ENCODE data around the gene ARHGAP26. TPM values are rescaled to one million over a fixed set of nuclear protein-coding genes. Genes with fewer than 3 reads are reported as not detected.

Gene ARHGAP26
- total RNA-seq, 1 experiment from 2014 or later: 1.7 TPM

DNA sequence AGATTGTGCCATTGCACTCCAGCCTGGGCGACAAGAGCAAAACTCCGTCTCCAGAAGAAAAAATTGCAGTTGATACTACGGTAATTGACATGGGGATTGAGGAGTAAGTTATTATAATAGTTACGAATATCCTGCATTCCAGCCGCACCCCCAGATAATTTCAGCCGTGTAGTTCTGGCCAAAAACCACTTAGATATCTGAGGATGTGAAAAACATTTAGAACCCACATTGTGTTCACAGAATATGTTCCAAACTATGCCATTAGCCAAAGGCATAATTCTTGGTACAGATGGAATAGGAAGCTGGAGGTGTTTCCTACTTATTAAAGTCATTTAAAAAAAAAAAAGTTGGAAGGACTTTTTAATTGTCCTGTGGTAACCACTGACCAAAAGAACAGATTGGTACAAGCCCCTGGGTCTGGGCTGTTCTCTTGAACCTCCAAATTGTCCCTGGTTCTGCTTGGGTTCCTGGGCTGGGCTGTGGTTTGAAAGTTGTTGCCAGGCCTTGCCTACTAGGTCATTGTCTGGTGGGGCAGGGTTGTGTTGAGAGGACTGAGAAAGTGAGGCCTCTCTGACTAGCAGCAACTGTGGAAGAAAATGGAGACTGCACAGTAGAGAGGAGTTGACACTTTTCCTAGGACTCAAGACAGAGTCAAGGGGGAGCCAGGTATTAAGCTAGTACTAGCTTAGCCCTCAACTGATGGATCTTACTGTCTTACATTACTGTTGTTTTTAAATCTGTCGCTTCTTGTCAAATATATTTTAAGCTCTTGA lies 434.5 kb downstream of the ARHGAP26 start:
- no peak for DNase-seq (ENCODE audit: low spot score)

DNA sequence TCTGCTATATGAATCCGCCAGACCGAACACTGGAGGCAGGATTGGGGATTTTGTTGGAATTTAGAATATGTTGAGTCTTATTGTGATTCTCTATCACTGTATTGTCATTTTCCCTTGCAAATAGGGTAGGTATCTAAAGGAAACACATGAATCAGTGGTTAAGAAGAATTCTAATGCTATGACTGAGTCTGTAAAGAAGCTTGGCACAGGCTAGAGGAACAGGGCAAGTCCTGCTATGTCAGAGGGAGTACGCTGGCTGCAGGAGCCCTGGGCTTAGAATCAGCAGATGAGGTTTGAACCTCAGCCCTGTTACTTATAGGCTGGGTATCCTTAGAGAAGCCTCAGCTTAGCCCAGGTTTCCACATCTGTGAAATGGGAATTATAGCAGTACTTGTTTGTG lies 435.2 kb downstream of the ARHGAP26 start:
- DNase-seq (ENCODE audit: low spot score): peak; percentile 39

DNA sequence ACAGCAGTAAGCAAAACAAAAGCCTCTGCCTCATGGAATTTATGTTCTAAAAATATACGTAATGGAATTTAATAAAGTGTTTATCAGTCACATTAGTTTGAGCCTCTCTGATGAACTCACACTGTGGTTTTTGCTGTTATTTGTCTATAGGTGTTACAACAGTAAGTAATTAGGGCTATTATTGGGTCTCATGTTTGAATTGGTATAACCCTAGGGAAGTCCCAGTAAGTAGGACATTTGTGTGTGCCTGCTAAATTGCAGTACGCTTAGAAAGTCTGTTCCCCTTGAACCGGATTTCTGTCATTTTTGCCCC lies 435.7 kb downstream of the ARHGAP26 start:
- no peak for DNase-seq (ENCODE audit: low spot score)

DNA sequence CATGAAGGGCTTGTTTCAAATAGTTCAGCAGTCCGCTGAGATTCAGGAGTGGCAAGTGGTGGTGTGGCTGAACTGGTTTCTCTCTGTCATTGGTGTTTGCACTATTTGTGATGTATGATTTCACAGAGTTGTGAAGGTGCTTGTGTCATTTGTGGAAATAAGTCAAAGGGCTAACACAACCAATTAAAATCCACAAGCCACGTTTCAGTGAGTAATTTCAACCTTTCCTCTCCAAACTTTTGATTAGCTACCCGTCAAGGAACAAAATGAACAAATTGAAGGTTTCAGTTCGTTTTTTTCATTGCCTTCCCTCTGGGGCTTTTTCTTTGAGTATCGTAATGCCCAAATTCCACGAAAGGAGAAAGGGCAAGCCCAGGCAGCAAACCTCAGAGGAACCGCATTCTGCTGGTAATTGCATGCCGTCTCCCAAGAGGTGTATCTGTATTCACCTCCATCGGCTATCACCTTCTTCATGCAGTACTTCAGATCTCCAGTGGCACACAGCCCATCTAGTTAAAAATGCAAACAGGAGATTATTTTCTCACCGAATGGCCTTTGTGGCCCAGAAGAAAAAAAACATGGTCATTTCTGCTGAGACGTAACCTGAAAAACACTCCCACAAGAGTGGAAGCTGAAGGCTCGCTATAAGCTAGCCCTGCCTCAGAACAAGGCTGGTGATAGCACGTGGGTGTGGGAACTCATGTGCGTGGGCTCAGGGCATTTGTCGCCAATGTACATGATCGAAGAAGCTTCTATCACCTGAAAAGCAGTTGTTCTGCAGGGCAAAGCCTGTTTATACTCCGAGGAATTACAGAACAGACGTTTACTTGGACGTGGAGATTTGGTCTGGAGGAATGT lies 436.2 kb downstream of the ARHGAP26 start:
- no peak for DNase-seq (ENCODE audit: low spot score)

DNA sequence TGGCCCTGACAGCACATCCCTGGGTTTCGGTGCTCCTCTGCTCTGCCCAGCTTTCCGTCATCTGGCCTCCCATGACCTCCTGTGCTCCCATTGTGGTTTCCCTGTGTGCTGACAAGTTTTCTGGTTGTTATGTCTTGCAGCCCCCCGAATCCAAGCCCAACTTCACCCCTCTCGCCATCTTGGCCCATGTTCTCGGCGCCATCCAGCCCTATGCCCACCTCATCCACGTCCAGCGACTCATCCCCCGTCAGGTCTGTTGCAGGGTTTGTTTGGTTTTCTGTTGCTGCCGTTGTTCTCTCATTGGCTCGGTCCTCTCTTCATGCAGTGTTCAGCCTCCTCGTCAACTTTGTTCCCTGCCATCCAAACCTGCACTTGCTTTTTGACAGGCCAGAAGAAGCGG lies 436.9 kb downstream of the ARHGAP26 start:
- no peak for DNase-seq (ENCODE audit: low spot score)

DNA sequence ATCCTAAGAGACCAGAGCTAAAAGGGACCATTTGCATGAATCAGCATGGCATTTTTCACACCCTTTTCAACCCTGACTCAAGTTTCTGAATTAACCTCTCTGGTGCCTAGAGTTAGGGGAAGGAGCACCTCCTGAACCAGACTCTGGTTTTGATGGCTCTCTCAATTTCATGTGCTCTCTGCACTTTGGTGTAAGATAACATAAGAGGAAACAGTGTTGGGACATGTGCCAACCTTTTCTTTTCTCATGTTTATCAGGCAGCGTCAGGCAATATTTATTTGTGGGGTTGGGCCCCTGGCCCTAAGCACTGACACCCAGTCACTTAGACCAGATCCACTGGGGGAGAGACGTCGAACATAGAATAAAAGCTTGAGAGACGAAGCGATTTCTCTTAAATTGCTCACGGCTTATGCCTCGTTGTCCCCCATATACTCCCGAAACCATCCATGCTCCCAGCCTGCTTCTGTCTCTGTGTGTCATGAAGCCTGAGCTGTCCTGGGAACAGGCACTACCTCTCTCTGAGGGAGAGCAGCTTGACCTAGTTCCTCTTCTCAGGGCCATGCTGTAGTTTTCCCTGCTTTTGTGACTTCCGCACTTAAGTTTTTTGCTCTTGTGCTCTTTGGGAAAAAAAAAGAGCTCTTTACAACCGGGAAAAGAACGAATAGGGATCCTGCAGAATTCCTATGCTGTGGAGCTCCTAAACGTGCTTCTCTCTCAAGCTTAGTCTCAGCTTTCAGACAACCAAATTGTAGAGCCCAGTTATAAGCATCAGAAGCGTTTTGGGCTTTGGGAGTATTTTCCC lies 437.6 kb downstream of the ARHGAP26 start:
- no peak for DNase-seq (ENCODE audit: low spot score)

DNA sequence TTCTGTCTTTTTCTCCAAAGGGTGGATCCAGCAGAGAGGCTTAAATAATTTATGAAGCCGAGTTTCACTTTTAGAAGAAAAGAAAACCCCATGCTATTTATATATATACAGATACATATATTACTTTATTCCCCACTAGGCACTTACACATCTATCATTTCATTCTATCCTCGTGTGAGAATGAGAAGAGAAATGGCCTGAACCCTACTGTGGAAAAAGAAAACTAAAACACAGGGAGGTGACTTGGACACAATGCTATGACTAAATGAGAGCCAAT lies 438.1 kb downstream of the ARHGAP26 start:
- no peak for DNase-seq (ENCODE audit: low spot score)

DNA sequence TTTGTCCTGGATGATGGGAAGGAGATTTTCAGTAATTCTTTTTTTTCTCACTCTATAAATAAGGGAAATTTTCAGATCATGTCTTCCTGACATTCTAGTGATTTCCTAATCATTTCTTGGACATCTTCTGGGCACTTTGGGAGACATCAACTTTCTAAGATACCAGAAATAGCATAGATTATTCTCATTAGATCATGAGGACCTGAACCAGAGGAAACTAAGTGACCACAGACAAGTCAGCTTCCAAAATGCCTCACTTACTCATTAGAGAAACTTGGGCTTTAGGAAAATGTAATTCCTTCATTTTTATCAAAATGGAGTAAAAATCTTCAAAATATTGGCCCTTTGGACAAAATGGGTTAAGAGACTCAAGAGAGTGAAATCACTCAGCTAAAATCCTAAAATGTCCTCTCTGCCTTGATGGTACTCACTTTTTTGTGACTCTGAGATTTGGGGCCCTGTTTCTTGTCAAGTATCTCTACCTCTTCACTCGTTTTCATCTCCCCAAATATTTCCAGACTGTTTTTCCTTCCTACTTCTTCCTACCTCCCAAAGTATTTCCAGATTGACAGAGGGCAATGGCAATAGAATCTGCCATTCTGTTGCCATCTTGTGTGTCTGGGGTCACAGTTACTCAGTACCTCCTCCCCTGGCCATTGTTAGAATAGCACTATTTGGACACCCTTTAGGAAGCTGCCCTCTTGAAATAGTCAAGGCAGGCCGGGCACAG lies 438.8 kb downstream of the ARHGAP26 start:
- DNase-seq (ENCODE audit: low spot score): no peak

DNA sequence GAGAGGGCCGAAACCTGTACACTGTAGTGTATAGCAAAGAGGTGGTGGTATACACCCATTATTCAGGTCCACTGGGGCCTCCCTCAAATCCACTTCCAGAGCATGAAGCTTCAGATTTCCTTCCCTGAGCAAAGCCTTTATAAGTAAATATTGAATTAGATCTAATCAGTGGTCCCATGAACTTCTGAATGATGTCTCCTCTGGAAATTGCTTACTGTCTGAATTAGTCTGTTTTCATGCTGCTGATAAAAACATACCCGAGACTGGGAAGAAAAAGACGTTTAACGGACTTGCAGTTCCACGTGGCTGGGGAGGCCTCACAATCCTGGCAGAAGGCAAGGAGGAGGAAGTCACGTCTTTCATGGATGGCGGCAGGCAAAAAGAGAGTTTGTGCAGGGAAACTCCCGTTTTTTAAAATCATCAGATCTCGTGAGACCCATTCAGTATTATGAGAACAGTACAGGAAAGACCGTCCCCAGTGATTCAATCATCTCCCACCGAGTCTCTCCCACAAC lies 439.8 kb downstream of the ARHGAP26 start:
- DNase-seq (ENCODE audit: low spot score): no peak

DNA sequence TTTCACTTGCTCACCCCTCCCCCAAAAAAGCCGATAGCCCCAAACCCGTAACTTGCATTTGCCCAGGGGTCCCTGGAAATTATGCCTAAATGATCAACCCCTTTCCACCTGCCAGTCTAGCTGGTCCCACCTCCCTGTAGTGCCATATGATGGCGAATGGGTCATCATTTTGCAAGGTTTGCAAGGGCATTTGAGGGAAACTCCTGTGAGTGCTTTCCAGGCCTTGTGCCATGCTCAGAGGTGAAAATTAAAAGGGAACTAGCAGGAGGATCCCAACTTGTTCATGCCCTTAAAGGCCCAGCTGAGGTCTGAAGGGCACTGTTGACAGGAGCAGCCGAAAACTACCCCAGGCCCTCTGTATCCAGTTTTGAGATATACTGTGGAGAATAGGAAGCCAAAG lies 440.4 kb downstream of the ARHGAP26 start:
- no peak for DNase-seq (ENCODE audit: low spot score)

DNA sequence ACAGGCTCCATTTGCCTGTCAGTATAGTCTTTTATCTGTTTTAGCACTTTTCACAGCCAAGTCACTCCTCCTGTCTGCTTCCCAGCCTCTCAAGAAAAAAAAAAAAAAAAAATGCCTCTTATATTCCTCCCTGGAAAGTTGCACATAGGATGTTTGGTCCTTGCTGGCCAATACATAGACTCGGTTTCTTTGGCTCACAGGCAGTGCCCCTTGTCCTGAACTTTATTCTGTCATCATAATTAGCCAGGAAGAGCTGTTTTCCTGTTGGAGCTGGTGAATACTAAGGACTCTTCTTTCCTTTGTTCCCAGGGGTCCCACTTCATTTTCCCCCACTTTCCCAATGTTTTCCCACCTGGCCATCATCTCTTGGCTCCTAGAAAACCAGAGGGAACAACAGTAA lies 442.1 kb downstream of the ARHGAP26 start:
- DNase-seq (ENCODE audit: low spot score): no peak

DNA sequence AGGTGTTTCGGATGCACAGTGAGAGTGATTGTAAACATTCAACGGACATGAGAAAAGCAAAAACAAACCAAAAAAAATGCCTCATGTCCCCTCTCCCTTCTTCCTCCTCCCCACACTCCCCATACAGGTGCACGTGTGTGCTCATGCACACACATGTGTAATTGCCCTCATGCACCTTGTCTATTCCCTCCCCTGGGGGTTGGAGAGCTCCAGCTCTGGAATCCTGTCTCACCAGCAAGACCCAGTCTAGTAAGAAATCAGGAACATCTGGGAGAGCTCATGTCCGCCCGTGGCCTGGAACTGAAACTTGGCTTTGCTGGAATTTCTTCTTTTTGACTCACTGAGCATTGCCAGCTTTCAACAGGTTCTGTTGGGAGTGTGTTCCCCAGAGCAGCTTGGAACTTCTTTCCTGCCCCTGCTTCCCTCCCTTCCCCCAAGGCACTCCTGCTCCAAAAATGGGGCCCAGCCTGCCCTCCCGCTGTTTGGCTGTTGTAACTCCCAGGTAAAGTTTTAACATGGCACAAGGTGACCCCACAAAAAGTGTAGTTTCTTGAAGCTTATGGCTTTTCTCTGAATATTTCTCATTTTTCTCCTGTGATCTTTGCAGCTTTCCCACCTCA lies 443.2 kb downstream of the ARHGAP26 start:
- no peak for DNase-seq (ENCODE audit: low spot score)

DNA sequence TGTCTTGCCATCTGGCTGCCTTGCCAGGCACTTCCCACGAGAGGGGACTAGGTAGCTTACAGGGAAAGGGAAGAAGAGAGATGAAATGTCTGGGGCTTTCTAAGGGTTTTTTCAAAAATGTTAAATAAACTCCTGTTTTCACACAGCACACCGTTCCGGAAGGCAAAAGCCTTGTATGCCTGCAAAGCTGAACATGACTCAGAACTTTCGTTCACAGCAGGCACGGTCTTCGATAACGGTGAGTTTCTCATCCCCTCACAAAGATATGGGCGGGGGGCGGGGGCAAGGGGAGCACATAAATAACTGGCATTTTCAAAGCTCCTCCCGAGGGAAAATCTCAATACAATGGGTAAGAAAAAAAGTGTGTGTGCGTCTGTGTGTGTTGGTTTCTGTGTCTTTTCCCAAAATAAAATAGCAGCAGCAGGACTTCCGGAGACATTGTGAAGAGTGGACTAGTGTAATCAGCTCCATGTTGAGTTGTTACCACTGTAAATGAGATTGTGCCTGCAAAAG lies 443.7 kb downstream of the ARHGAP26 start:
- no peak for DNase-seq (ENCODE audit: low spot score)

DNA sequence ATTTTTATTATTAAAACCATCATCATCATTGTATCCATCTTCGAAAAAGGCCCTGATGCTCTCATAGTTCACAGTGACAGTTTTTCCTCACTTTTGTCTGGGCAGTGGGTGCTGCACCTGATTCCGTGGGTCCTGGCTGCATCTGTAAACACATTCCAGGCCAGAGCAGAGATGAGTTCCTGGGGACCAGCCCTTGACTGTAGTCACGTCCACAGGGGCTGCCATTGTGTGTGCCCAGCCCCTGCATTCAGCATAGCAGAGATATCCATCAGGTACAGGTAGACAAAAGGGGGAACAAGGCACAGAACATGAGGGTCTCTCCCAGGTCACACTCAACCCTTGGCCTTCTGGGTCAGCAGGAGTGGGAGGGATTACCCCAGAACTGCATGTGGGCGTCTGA lies 444.3 kb downstream of the ARHGAP26 start:
- DNase-seq (ENCODE audit: low spot score): no peak

DNA sequence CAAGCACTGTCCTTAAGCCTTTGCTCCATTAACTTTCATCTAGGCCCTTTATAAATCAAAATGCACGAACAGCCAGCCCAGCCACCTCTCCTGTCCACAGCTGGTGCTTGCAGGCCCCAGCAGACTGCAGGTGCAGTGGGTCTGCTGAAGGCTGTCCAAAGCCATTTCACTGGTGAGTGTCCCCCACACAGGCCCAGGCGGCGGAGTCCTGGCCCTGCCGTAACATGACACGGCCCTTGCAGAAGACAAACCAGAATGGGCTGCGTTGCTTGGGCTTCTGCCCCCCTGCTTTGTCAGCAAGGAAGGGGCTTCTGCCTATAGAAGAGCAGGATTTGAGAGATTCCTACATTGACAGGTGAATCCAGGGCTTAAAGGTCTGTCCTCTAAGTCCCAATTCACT lies 444.7 kb downstream of the ARHGAP26 start:
- no peak for DNase-seq (ENCODE audit: low spot score)

DNA sequence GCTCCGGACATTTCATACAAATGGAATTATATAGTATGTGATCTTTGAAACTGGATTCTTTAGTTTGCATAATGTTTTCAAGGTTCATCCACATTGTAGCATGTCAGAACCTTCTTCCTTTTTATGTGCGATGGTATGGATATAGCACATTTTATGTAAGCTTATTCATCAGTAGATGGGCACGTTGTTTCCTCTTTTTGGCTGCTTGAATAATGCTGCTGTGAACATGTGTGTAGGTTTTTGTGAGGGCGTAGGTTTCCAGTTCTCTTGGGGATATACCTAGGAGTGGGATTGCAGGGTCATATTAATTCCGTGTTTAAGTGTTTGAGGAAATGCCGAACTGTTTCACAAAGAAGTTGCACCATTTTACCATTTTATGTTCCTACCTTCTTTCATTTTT lies 445.5 kb downstream of the ARHGAP26 start:
- DNase-seq (ENCODE audit: low spot score): no peak

DNA sequence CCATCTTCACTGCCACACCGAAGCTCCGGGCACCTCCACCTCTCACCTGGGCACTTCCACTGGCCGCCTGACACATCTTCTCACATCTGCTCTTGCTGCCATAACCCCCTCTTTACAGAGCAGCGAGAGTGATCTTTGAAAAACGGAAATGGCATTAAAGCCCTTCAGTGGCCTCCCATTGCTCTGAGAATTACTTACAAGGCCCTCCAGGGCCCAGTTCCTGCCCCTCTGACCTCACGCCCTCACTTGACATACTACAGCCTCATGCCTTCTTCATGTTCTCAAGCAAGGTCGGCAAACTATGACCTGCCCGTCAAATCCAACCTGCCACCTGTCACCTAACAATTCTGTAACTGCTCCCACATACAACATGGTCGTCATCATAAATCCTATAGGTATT lies 446.0 kb downstream of the ARHGAP26 start:
- DNase-seq (ENCODE audit: low spot score): no peak

DNA sequence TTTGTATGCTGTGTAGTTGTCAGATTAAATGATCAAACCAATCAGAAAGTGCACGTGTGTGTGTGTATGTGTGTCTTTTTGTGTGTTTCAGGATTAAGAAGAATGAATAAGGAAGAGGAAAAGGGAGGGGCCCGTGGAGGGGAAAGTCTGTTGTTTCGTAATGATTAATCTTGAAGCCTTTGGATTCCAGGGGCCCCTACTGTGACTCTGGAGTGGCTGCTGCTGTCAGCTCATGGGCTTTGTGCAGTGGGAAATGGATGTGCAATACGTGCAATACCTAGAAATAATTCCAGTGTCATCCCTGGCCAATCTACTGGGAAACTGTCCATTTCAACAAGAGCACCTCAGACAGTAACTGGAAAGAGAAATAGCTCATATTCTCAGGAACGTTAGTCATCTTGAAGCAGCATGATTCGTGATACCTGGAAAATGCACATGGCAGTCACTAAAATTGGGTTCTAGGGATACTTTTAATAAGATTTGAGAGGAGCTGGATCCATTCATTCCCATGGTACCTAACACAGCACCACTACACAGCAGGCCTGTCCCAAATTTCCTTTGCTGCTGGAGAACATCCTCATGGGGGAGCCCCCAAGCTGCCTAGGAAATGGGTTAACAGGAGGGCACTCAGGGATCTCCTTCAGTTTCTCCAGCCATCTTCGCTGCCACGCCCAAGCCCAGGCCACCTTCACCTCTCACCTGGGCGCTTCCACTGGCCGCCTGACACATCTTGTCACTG lies 447.1 kb downstream of the ARHGAP26 start:
- DNase-seq (ENCODE audit: low spot score): no peak

DNA sequence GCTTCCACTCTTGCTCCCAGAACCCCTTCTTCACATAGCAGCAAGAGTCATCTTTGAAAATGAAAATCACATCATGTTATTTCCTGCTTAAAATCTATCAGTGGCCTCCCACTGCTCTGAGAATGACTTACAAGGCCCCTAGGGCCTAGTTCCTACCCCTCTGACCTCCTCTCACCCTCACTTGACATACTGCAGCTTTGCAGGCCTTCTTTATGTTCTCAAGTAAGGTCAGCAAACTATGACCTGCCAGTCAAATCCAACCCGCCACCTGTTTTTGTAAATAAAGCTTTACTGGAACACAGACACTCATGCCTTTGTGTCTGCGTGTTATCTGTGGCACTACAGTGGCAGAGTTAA lies 447.6 kb downstream of the ARHGAP26 start:
- DNase-seq (ENCODE audit: low spot score): no peak

DNA sequence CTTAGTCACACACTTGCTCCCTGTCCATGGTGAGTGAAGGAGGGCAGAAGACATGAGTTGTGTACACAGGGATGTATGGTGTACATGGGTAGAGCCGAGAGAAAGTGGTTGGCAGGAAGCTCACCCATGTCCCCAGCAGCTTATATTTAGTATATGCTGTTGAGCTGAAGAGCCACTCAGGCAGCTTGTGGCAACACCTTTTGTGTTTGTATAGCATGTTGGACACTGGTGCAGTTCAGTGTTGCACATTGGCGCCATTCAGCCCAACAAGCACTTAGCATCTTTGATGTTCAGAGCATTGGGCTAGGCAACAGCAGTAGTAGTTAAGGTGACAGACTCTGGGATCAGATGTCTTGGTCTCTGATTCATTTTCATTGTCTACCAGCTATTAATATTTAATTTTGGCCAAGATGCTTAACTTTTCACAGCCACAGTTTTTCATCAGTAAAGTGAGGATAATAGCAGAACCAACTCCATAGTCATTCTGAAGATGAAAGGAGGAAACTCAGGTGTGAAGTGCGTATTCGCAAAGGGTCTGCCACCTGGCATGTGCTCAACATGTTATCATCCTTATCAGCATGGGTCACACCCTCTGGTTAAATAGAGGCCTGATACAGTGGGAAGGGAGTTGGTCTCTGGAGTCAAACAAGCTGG lies 448.5 kb downstream of the ARHGAP26 start:
- no peak for DNase-seq (ENCODE audit: low spot score)

Measured in H4 (cell line).